K562 (cell line): Measurements from ENCODE around the gene COLEC12. TPM values are rescaled to one million over a fixed set of nuclear protein-coding genes. Genes with fewer than 3 reads are reported as not detected.

Experiments
- ATAC-seq: fragments of 200-7000 bp; cut with Tn5 transposase; 3 replicates; pipeline ENCODE4 v1.9.1; 2020; ENCODE audit warnings: moderate library complexity
- BruUV-seq: library from RNA; stranded (reverse); fragments of 400-500 nt; replicated peaks from 2 replicates; lab custom pipeline; 2021; lab: Mats Ljungman, UMichigan
- CTCF ChIA-PET: fragments of 300-600 bp; formaldehyde crosslinking; extraction: SDS; loops from one replicate; lab custom pipeline; 2021; ENCODE audit warnings: low intra/inter-chr PET ratio; lab: Yijun Ruan, JAX
- POLR2A ChIA-PET: fragments of 300-600, 350-650 bp; sonication (Branson Sonifier 250); formaldehyde crosslinking; extraction: SDS; loops from one replicate; lab custom pipeline; 2021; ENCODE audit warnings: antibody characterized with exemption, inconsistent platforms; lab: Yijun Ruan, JAX
- DNase-seq, 4 experiments: peaks; one replicate each; pipeline versions ENCODE4 v3.0.0 to v3.0.0-alpha.2; 2011 to 2018; ENCODE audit warnings: low spot score in 3 of 4, mixed read lengths in 3 of 4; ENCODE audit errors: extremely low read depth in 1 of 4
- FAIRE-seq: peaks from 2 replicates; lab custom pipeline; 2011; peaks lifted over from hg19 to GRCh38; lab: Jason Lieb, UNC
- H2AFZ ChIP-seq: 2 replicates; pipeline ENCODE4 v1.6.0; 2011; ENCODE audit warnings: low read depth, low read length, control low read depth, inconsistent platforms
- H3K27ac ChIP-seq: fragments of 200-600 bp; 3 replicates; pipeline ENCODE4 v1.8.0; 2011; ENCODE audit warnings: low read depth, mild to moderate bottlenecking, control low read depth, inconsistent platforms, low read length, moderate library complexity, mixed read lengths; ENCODE audit errors: extremely low read depth
- H3K27me3 ChIP-seq, 2 experiments: fragments of 300-600 bp in 1 of 2; 2 replicates in 1 of 2; 3 replicates in 1 of 2; pipeline versions ENCODE4 v1.6.0 to v1.8.0; 2011; ENCODE audit warnings: inconsistent platforms in 2 of 2, low read length in 2 of 2, mild to moderate bottlenecking in 1 of 2, mixed read lengths in 1 of 2, moderate library complexity in 1 of 2; ENCODE audit not compliant: control insufficient read depth in 2 of 2, insufficient read depth in 2 of 2
- H3K36me3 ChIP-seq: fragments of 300-600 bp; 3 replicates; pipeline ENCODE4 v1.8.0; 2011; ENCODE audit warnings: mild to moderate bottlenecking, low read length, inconsistent platforms; ENCODE audit not compliant: control insufficient read depth, insufficient read depth
- H3K4me1 ChIP-seq, 2 experiments: fragments of 200-600 bp in 1 of 2; replicated peaks in 1 of 2; 2 replicates in 1 of 2; 3 replicates in 1 of 2; pipeline versions ENCODE4 v1.5.1 to v1.8.0; 2011; ENCODE audit warnings: inconsistent platforms in 2 of 2, low read length in 2 of 2, mild to moderate bottlenecking in 1 of 2, mixed read lengths in 1 of 2, moderate library complexity in 1 of 2; ENCODE audit not compliant: control insufficient read depth in 2 of 2, insufficient read depth in 2 of 2
- H3K4me2 ChIP-seq: 2 replicates; pipeline ENCODE4 v1.6.1; 2011; ENCODE audit warnings: low read length, control low read depth, inconsistent platforms, mixed read lengths; ENCODE audit not compliant: insufficient read depth
- H3K4me3 ChIP-seq: fragments of 200-600 bp; sonication (generic), shearing (Covaris generic); 2 replicates; pipeline ENCODE4 v1.5.1; 2016; ENCODE audit warnings: control low read depth, inconsistent platforms
- H3K79me2 ChIP-seq: fragments of 200-600 bp; 3 replicates; pipeline ENCODE4 v1.8.0; 2011; ENCODE audit warnings: low read length, inconsistent platforms; ENCODE audit not compliant: control insufficient read depth, insufficient read depth
- H3K9ac ChIP-seq, 2 experiments: 2 replicates each; pipeline versions ENCODE4 v1.6.0 to v1.6.1; 2011; ENCODE audit warnings: low read depth in 2 of 2, low read length in 2 of 2, control low read depth in 1 of 2, inconsistent platforms in 1 of 2, mild to moderate bottlenecking in 1 of 2, mixed read lengths in 1 of 2; ENCODE audit not compliant: insufficient read depth in 1 of 2
- H3K9me1 ChIP-seq: one replicate; pipeline ENCODE4 v1.6.0; 2011; ENCODE audit warnings: inconsistent platforms, mild to moderate bottlenecking, low read length, moderate library complexity; ENCODE audit not compliant: control insufficient read depth, insufficient read depth
- H3K9me3 ChIP-seq: replicated peaks from 2 replicates; pipeline ENCODE4 v1.5.1; 2011; ENCODE audit warnings: low read depth, low read length, inconsistent platforms; ENCODE audit not compliant: control insufficient read depth, insufficient read depth
- H4K20me1 ChIP-seq: replicated peaks from 2 replicates; pipeline ENCODE4 v1.6.1; 2011; ENCODE audit warnings: low read length, inconsistent platforms, mixed read lengths; ENCODE audit not compliant: control insufficient read depth, insufficient read depth
- BHLHE40 ChIP-seq: IDR thresholded peaks from 2 replicates; pipeline ENCODE4 v1.6.1; 2011; ENCODE audit warnings: low read length, improper control_type of control experiment
- CREB1 ChIP-seq, 2 experiments: sonication (generic) in 1 of 2; formaldehyde crosslinking in 1 of 2; IDR thresholded peaks; 2 replicates each; pipeline versions ENCODE4 v1.6.1 to v1.8.0; 2012 to 2022; ENCODE audit warnings: inconsistent platforms in 1 of 2, mild to moderate bottlenecking in 1 of 2, missing genetic modification reagents in 1 of 2, moderate library complexity in 1 of 2
- ELK1 ChIP-seq: sonication (generic); formaldehyde crosslinking; IDR thresholded peaks from 2 replicates; pipeline ENCODE4 v1.8.1; 2022; ENCODE audit warnings: missing genetic modification reagents
- EP300 ChIP-seq: IDR thresholded peaks from 2 replicates; pipeline ENCODE4 v1.6.1; 2012; ENCODE audit warnings: low read length, improper control_type of control experiment
- KDM4B ChIP-seq, 2 experiments: fragments of 450-650 bp in 1 of 2; sonication (generic) in 1 of 2; IDR thresholded peaks; 2 replicates each; pipeline ENCODE4 v1.6.1; 2016 to 2017; ENCODE audit warnings: borderline replicate concordance in 2 of 2, antibody characterized with exemption in 1 of 2, low read depth in 1 of 2, mild to moderate bottlenecking in 1 of 2
- MAZ ChIP-seq, 2 experiments: fragments of 450-650 bp in 1 of 2; sonication (generic) in 1 of 2; formaldehyde crosslinking; IDR thresholded peaks in 1 of 2; conservative IDR thresholded peaks in 1 of 2; 2 replicates each; pipeline versions ENCODE4 v1.4.0 to v1.5.0; 2020; ENCODE audit warnings: mild to moderate bottlenecking in 1 of 2, missing genetic modification reagents in 1 of 2
- MCM2 ChIP-seq: fragments of 450-650 bp; IDR thresholded peaks from 2 replicates; pipeline ENCODE4 v1.6.1; 2017; ENCODE audit warnings: low read depth, mild to moderate bottlenecking
- PTBP1 ChIP-seq: fragments of 200-400 bp; formaldehyde crosslinking; IDR thresholded peaks from 2 replicates; pipeline ENCODE4 v1.6.1; 2017; ENCODE audit warnings: low read depth, low read length
- PTTG1 ChIP-seq: fragments of 450-650 bp; IDR thresholded peaks from 2 replicates; pipeline ENCODE4 v1.6.1; 2016; ENCODE audit warnings: low read depth, mild to moderate bottlenecking, missing genetic modification characterization, missing compliant biosample characterization
- ZNF121 ChIP-seq: sonication (generic); formaldehyde crosslinking; conservative IDR thresholded peaks from 2 replicates; pipeline ENCODE4 v1.8.0; 2022; ENCODE audit warnings: missing genetic modification reagents
- ZNF134 ChIP-seq: fragments of 250-450 bp; sonication (Bioruptor Pico); conservative IDR thresholded peaks from 2 replicates; pipeline ENCODE4 v1.4.0; 2020
- ZNF165 ChIP-seq: fragments of 250-450 bp; sonication (Bioruptor Pico); IDR thresholded peaks from 2 replicates; pipeline ENCODE4 v1.4.0; 2020; ENCODE audit warnings: borderline replicate concordance
- ZNF551 ChIP-seq: fragments of 250-450 bp; sonication (Bioruptor Pico); IDR thresholded peaks from 2 replicates; pipeline ENCODE4 v1.5.0; 2021; ENCODE audit warnings: mild to moderate bottlenecking, moderate library complexity
- ZNF583 ChIP-seq: fragments of 250-450 bp; sonication (Bioruptor Pico); IDR thresholded peaks from 2 replicates; pipeline ENCODE4 v1.4.0; 2020
- whole genome bisulfite sequencing: fragments of 100-300 bp; shearing (Covaris generic); methylation state at CpG from one replicate; pipeline ENCODE4 v1.1.6; 2016; ENCODE audit warnings: low coverage, mixed read lengths; ENCODE audit not compliant: insufficient coverage; ENCODE audit errors: missing lambda C conversion rate; 5-methylcytosine and 5-hydroxymethylcytosine counted together
- in situ Hi-C: fragments of 300-500 bp; cut with MboI; formaldehyde crosslinking; loops from 4 replicates; pipeline ENCODE4 v1.15.0; 2018; ENCODE audit warnings: inconsistent platforms, mixed read lengths
- intact Hi-C: fragments of 100-400 bp; cut with micrococcal nuclease; formaldehyde crosslinking; loops from 2 replicates; pipeline ENCODE4 v1.14.2; 2022
- polyA plus RNA-seq, 8 experiments: library from polyadenylated mRNA; depleted of rRNA in 4 of 8; stranded (reverse) in 5 of 8; unstranded in 3 of 8; fragments of >200 nt; fragmentation: Nextera tagmentation in 2 of 8; fragmentation: Illumina TruSeq in 1 of 8; extraction: Ambion mirVana in 2 of 8; extraction: Trizol in 1 of 8; gene quantifications; 2 replicates each; pipeline versions ENCODE4 v1.2.1 to v1.2.3, GENCODE V29; 2011 to 2014; ENCODE audit warnings: inconsistent platforms in 1 of 8, missing spikeins in 1 of 8
- total RNA-seq, 7 experiments: library from RNA; depleted of rRNA in 6 of 7; stranded (reverse); fragments of >200 nt in 6 of 7; fragmentation: Illumina TruSeq in 2 of 7; extraction: Trizol in 2 of 7; gene quantifications; 2 replicates each; pipeline versions ENCODE4 v1.2.1 to v1.2.3, GENCODE V29; 2011 to 2021; ENCODE audit warnings: low replicate concordance in 1 of 7

COLEC12 gene
- total and polyA plus RNA-seq, 9 of the 15 experiments (the other 6 are each of a cell fraction or from before 2014, with no cell fraction given), result 0.04 TPM; not detected in 8

- no peak for FAIRE-seq
- in situ Hi-C loops (no loop called here), intact Hi-C loops (no loop called here)
- ChIA-PET POLR2A (interaction anchor here (0.7 kb wide), 1 partner anchor 443 kb away, joined by 4 read pairs; no protein-coding TSS in a partner anchor), CTCF (no interaction called here)
- Histone ChIP-seq H4K20me1 (no peaks in the 10 kb centered on the region), H3K79me2 (no peaks in the 10 kb centered on the region), H3K27me3 (peaks cover 38 to 42% of the 10 kb centered on the region in 2 experiments), H3K4me1 (no peaks in the 10 kb centered on the region), H3K9ac (no peak overlapping the region), H2AFZ (no peak overlapping the region), H3K36me3 (no peaks in the 10 kb centered on the region), H3K4me2 (no peak overlapping the region), H3K4me3 (no peak overlapping the region), H3K9me1 (no peaks in the 10 kb centered on the region), H3K27ac (no peak overlapping the region), H3K9me3 (no peaks in the 10 kb centered on the region)
- TF ChIP-seq EP300, result no peak
- TF ChIP-seq ZNF583 (CRISPR knock-in tag), result no peak
- no peak for TF ChIP-seq ZNF121 (CRISPR knock-in tag)
- no peak for TF ChIP-seq ZNF134
- TF ChIP-seq ZNF165 (CRISPR knock-in tag), result no peak
- no peak for TF ChIP-seq PTBP1
- TF ChIP-seq PTTG1 (tag), result no peak
- no peak for TF ChIP-seq MCM2
- TF ChIP-seq ZNF551 (CRISPR knock-in tag), result no peak
- TF ChIP-seq MAZ (CRISPR knock-in tag; conservative IDR thresholded peaks at IDR 0.05 in 1 of 2, IDR thresholded peaks at IDR 0.05 in 1 of 2), result no peak
- TF ChIP-seq CREB1 (IDR thresholded peaks at IDR 0.05), result no peak
- no peak for TF ChIP-seq CREB1 (CRISPR knock-in tag; IDR thresholded peaks at IDR 0.05)
- TF ChIP-seq ELK1, result no peak
- no peak for TF ChIP-seq KDM4B (IDR thresholded peaks at IDR 0.05; ENCODE audit: borderline replicate concordance in 2 of 2, low read depth in 1 of 2)
- TF ChIP-seq BHLHE40, result no peak
- 4% methylated on average over 6 of the region's 6 CpGs for WGBS
- no TSS peak for BruUV-seq
- no peak for ATAC-seq
- DNase-seq, result no peak
Observed at GRCh38 chr18:386994-387393, 113.5 kb downstream of the COLEC12 start.
